ENCODE results near the gene INAVA. TPM values are rescaled to one million over a fixed set of nuclear protein-coding genes. Genes with fewer than 3 reads are reported as not detected.

INAVA gene
- total and polyA plus RNA-seq, 2 experiments from 2014 or later = 25.3 to 43.9 TPM

DNA sequence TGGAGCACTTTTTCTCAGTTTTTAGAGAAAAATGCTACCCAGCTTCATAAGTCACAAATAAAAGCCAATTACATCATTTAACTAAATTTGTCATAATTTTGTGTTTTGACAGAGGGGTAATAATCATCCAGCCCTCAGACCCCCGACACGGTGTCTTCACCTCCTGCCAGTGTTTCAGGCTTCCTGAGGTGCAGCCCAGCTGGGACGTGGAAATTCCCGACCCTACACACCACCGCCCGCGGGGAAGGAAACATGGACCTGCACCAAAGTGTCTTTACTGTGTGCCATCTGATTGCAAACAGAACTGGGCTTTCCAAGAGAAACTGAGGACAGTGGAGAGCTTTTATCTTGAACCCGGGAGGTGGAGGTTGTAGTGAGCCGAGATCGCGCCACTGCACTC is 7.7 kb upstream of the INAVA start (continued):
- TF ChIP-seq REST (IDR thresholded peaks at IDR 0.05; ENCODE audit: unreplicated experiment) (no peak), ZNF114 (CRISPR knock-in tag; IDR thresholded peaks at IDR 0.05) (no peak), NANOG (IDR thresholded peaks at IDR 0.05; ENCODE audit: borderline replicate concordance) (no peak), CTCF (conservative IDR thresholded peaks at IDR 0.05; ENCODE audit: low read depth in 2 of 2) (no peak)
- TF ChIP-seq, protein P1, sequence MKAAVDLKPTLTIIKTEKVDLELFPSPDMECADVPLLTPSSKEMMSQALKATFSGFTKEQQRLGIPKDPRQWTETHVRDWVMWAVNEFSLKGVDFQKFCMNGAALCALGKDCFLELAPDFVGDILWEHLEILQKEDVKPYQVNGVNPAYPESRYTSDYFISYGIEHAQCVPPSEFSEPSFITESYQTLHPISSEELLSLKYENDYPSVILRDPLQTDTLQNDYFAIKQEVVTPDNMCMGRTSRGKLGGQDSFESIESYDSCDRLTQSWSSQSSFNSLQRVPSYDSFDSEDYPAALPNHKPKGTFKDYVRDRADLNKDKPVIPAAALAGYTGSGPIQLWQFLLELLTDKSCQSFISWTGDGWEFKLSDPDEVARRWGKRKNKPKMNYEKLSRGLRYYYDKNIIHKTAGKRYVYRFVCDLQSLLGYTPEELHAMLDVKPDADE (IDR thresholded peaks at IDR 0.05) = no peak

GRCh38 chr1:200887772-200888348 is 6.8 kb upstream of the INAVA start:
- ATAC-seq (no peak), DNase-seq (ENCODE audit: low spot score) (peak; percentile 21)
- Histone ChIP-seq H3K27me3 (ENCODE audit: insufficient read depth) (no peaks in the 10 kb centered on the region), H3F3A (replicated peaks; ENCODE audit: low read depth) (0 out of 2 replicates have a peak, but pooled peaks cover 9% of the 10 kb centered on the region), H3K9me2 (ENCODE audit: insufficient read depth) (no peaks in the 10 kb centered on the region), H2AFZ (peak overlapping the region; percentile 63; the same call in 1 of the 2 replicates), H3K36me3 (ENCODE audit: insufficient read depth) (no peaks in the 10 kb centered on the region), H4K20me1 (replicated peaks; ENCODE audit: insufficient read depth) (no peaks in the 10 kb centered on the region; the same call in 1 of the 2 replicates), H3K4me1 (ENCODE audit: insufficient read depth) (peaks cover 43% of the 10 kb centered on the region), H3K4me2 (peak overlapping the region; percentile 64), H3K4me3 (no peak overlapping the region), H3K27ac (ENCODE audit: low read depth) (no peak overlapping the region), H3K79me2 (replicated peaks; ENCODE audit: insufficient read depth) (peaks cover 10% of the 10 kb centered on the region)
- Mint-ChIP-seq H3K9me3 (no peaks in the 10 kb centered on the region; the same call in 2 of the 3 replicates), H3K36me3 (ENCODE audit: low read depth) (no peaks in the 10 kb centered on the region), H3K4me1 (peaks cover 54% of the 10 kb centered on the region), H3K27me3 (ENCODE audit: insufficient read depth, low read depth, poor library complexity) (peaks cover 27% of the 10 kb centered on the region), H3K4me3 (no peak overlapping the region), H3K27ac (no peak overlapping the region)
- TF ChIP-seq, protein P2, sequence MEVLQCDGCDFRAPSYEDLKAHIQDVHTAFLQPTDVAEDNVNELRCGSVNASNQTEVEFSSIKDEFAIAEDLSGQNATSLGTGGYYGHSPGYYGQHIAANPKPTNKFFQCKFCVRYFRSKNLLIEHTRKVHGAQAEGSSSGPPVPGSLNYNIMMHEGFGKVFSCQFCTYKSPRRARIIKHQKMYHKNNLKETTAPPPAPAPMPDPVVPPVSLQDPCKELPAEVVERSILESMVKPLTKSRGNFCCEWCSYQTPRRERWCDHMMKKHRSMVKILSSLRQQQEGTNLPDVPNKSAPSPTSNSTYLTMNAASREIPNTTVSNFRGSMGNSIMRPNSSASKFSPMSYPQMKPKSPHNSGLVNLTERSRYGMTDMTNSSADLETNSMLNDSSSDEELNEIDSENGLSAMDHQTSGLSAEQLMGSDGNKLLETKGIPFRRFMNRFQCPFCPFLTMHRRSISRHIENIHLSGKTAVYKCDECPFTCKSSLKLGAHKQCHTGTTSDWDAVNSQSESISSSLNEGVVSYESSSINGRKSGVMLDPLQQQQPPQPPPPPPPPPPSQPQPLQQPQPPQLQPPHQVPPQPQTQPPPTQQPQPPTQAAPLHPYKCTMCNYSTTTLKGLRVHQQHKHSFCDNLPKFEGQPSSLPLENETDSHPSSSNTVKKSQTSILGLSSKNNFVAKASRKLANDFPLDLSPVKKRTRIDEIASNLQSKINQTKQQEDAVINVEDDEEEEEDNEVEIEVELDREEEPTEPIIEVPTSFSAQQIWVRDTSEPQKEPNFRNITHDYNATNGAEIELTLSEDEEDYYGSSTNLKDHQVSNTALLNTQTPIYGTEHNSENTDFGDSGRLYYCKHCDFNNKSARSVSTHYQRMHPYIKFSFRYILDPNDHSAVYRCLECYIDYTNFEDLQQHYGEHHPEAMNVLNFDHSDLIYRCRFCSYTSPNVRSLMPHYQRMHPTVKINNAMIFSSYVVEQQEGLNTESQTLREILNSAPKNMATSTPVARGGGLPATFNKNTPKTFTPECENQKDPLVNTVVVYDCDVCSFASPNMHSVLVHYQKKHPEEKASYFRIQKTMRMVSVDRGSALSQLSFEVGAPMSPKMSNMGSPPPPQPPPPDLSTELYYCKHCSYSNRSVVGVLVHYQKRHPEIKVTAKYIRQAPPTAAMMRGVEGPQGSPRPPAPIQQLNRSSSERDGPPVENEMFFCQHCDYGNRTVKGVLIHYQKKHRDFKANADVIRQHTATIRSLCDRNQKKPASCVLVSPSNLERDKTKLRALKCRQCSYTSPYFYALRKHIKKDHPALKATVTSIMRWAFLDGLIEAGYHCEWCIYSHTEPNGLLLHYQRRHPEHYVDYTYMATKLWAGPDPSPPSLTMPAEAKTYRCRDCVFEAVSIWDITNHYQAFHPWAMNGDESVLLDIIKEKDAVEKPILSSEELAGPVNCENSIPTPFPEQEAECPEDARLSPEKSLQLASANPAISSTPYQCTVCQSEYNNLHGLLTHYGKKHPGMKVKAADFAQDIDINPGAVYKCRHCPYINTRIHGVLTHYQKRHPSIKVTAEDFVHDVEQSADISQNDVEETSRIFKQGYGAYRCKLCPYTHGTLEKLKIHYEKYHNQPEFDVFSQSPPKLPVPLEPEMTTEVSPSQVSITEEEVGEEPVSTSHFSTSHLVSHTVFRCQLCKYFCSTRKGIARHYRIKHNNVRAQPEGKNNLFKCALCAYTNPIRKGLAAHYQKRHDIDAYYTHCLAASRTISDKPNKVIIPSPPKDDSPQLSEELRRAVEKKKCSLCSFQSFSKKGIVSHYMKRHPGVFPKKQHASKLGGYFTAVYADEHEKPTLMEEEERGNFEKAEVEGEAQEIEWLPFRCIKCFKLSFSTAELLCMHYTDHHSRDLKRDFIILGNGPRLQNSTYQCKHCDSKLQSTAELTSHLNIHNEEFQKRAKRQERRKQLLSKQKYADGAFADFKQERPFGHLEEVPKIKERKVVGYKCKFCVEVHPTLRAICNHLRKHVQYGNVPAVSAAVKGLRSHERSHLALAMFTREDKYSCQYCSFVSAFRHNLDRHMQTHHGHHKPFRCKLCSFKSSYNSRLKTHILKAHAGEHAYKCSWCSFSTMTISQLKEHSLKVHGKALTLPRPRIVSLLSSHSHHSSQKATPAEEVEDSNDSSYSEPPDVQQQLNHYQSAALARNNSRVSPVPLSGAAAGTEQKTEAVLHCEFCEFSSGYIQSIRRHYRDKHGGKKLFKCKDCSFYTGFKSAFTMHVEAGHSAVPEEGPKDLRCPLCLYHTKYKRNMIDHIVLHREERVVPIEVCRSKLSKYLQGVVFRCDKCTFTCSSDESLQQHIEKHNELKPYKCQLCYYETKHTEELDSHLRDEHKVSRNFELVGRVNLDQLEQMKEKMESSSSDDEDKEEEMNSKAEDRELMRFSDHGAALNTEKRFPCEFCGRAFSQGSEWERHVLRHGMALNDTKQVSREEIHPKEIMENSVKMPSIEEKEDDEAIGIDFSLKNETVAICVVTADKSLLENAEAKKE (CRISPR knock-in tag; IDR thresholded peaks at IDR 0.05) = no peak
- TF ChIP-seq ZNF114 (CRISPR knock-in tag; IDR thresholded peaks at IDR 0.05) = no peak
